ENCODE data around the gene IFTAP. TPM values are rescaled to one million over a fixed set of nuclear protein-coding genes. Genes with fewer than 3 reads are reported as not detected.
"Not testable (repeated sequence)": the region's sequence is repeated elsewhere in the genome, so short reads cannot be mapped to it uniquely, and the experiment has no call there.

IFTAP gene
- total and polyA plus RNA-seq, 4 donors = 13.5 to 62.1 (median 22.0) TPM

- Histone ChIP-seq H3K27me3 (ENCODE audit: control insufficient read depth in 1 of 2, insufficient read depth in 2 of 2, low read length in 1 of 2) (no peaks in the 10 kb centered on the region), H3K4me1 (ENCODE audit: control insufficient read depth in 1 of 2, insufficient read depth in 2 of 2, low read length in 2 of 2) (no peaks in the 10 kb centered on the region), H3K4me3 (ENCODE audit: low read length in 2 of 2) (no peak overlapping the region), H3K9me3 (ENCODE audit: control insufficient read depth, low read length) (no peaks in the 10 kb centered on the region), H3K36me3 (ENCODE audit: control insufficient read depth in 1 of 2, insufficient read depth in 2 of 2, low read length in 1 of 2) (peaks cover 0 to 4% of the 10 kb centered on the region in 2 donors), H3K27ac (ENCODE audit: low read depth in 1 of 2, low read length in 2 of 2) (no peak overlapping the region)
- ATAC-seq (ENCODE audit: low FRiP score) = no peak
- intact Hi-C loops (cut with DNase I) = no loop called here
- no peak for DNase-seq
- WGBS, 2 donors = 53 to 54% methylated on average over 2 of the region's 2 CpGs
Observed at GRCh38 chr11:36638556-36638955, 44.3 kb downstream of the IFTAP start.

- no peak overlapping the region for H3K4me3 ChIP-seq (ENCODE audit: low read length in 2 of 2)
- no peak for DNase-seq
- H3K27ac ChIP-seq (ENCODE audit: low read depth in 1 of 2, low read length in 2 of 2) = no peak overlapping the region
- peaks cover 2 to 3% of the 10 kb centered on the region in 2 donors for H3K36me3 ChIP-seq (ENCODE audit: control insufficient read depth in 1 of 2, insufficient read depth in 2 of 2, low read length in 1 of 2)
- WGBS, 2 donors = 82 to 83% methylated on average over 6 of the region's 6 CpGs
- no peaks in the 10 kb centered on the region for H3K9me3 ChIP-seq (ENCODE audit: control insufficient read depth, low read length)
- no peaks in the 10 kb centered on the region for H3K4me1 ChIP-seq (ENCODE audit: control insufficient read depth in 1 of 2, insufficient read depth in 2 of 2, low read length in 2 of 2)
- intact Hi-C loops (cut with DNase I) = no loop called here
- no peak for ATAC-seq (ENCODE audit: low FRiP score)
- no peaks in the 10 kb centered on the region for H3K27me3 ChIP-seq (ENCODE audit: control insufficient read depth in 1 of 2, insufficient read depth in 2 of 2, low read length in 1 of 2)
Observed at GRCh38 chr11:36657610-36658267, 63.4 kb downstream of the IFTAP start.

GRCh38 chr11:36661359-36661758 is 67.1 kb downstream of the IFTAP start:
- DNase-seq; intact Hi-C loops (cut with DNase I): not testable (repeated sequence)
- 95 to 97% methylated on average over 2 of the region's 2 CpGs for WGBS, 2 donors

GRCh38 chr11:36672815-36673450 is 78.6 kb downstream of the IFTAP start:
- Histone ChIP-seq H3K36me3 (ENCODE audit: control insufficient read depth in 1 of 2, insufficient read depth in 2 of 2, low read length in 1 of 2) (no peaks in the 10 kb centered on the region), H3K27ac (ENCODE audit: low read depth in 1 of 2, low read length in 2 of 2) (no peak overlapping the region), H3K4me1 (ENCODE audit: control insufficient read depth in 1 of 2, insufficient read depth in 2 of 2, low read length in 2 of 2) (no peaks in the 10 kb centered on the region), H3K4me3 (ENCODE audit: low read length in 2 of 2) (no peak overlapping the region), H3K9me3 (ENCODE audit: control insufficient read depth, low read length) (no peaks in the 10 kb centered on the region), H3K27me3 (ENCODE audit: control insufficient read depth in 1 of 2, insufficient read depth in 2 of 2, low read length in 1 of 2) (no peaks in the 10 kb centered on the region)
- intact Hi-C loops (cut with DNase I) = loop anchor here (2.0 kb wide), 2 partner anchors 104 to 108 kb away; partner anchors contain the start of gene RAG1 (in 1 of the 2)
- 65 to 67% methylated on average over 5 of the region's 5 CpGs for WGBS, 2 donors
- no peak for ATAC-seq (ENCODE audit: low FRiP score)
- no peak for DNase-seq

More at GRCh38 chr11:36661359-36661758, 67.1 kb downstream of the IFTAP start:
- H3K4me1 ChIP-seq (ENCODE audit: control insufficient read depth in 1 of 2, insufficient read depth in 2 of 2, low read length in 2 of 2); H3K27me3 ChIP-seq (ENCODE audit: control insufficient read depth in 1 of 2, insufficient read depth in 2 of 2, low read length in 1 of 2); H3K27ac ChIP-seq (ENCODE audit: low read depth in 1 of 2, low read length in 2 of 2); H3K4me3 ChIP-seq (ENCODE audit: low read length in 2 of 2); ATAC-seq (ENCODE audit: low FRiP score); H3K36me3 ChIP-seq (ENCODE audit: control insufficient read depth in 1 of 2, insufficient read depth in 2 of 2, low read length in 1 of 2); H3K9me3 ChIP-seq (ENCODE audit: control insufficient read depth, low read length): not testable (repeated sequence)

- intact Hi-C loops (cut with DNase I); H3K36me3 ChIP-seq (ENCODE audit: control insufficient read depth in 1 of 2, insufficient read depth in 2 of 2, low read length in 1 of 2); DNase-seq; ATAC-seq (ENCODE audit: low FRiP score); H3K27me3 ChIP-seq (ENCODE audit: control insufficient read depth in 1 of 2, insufficient read depth in 2 of 2, low read length in 1 of 2); H3K4me3 ChIP-seq (ENCODE audit: low read length in 2 of 2); H3K27ac ChIP-seq (ENCODE audit: low read depth in 1 of 2, low read length in 2 of 2); H3K9me3 ChIP-seq (ENCODE audit: control insufficient read depth, low read length); H3K4me1 ChIP-seq (ENCODE audit: control insufficient read depth in 1 of 2, insufficient read depth in 2 of 2, low read length in 2 of 2): not testable (repeated sequence)
- WGBS, 2 donors = 92 to 93% methylated on average over 6 of the region's 6 CpGs
Observed at GRCh38 chr11:36679547-36679946, 85.2 kb downstream of the IFTAP start.

GRCh38 chr11:36683818-36684217 is 89.5 kb downstream of the IFTAP start:
- intact Hi-C loops (cut with DNase I) = no loop called here

GRCh38 chr11:36684840-36685801 is 90.8 kb downstream of the IFTAP start:
- no peak for ATAC-seq (ENCODE audit: low FRiP score)
- 63 to 66% methylated on average over 12 of the region's 12 CpGs for WGBS, 2 donors

More at GRCh38 chr11:36683818-36684217, 89.5 kb downstream of the IFTAP start:
- H3K9me3 ChIP-seq (ENCODE audit: control insufficient read depth, low read length) = no peaks in the 10 kb centered on the region
- H3K4me1 ChIP-seq (ENCODE audit: control insufficient read depth in 1 of 2, insufficient read depth in 2 of 2, low read length in 2 of 2) = no peaks in the 10 kb centered on the region
- H3K4me3 ChIP-seq (ENCODE audit: low read length in 2 of 2) = no peak overlapping the region
- H3K27me3 ChIP-seq (ENCODE audit: control insufficient read depth in 1 of 2, insufficient read depth in 2 of 2, low read length in 1 of 2) = no peaks in the 10 kb centered on the region
- DNase-seq = no peak
- 89 to 96% methylated on average over 1 of the region's 1 CpG for WGBS, 2 donors
- no peak overlapping the region for H3K27ac ChIP-seq (ENCODE audit: low read depth in 1 of 2, low read length in 2 of 2)
- H3K36me3 ChIP-seq (ENCODE audit: control insufficient read depth in 1 of 2, insufficient read depth in 2 of 2, low read length in 1 of 2) = no peaks in the 10 kb centered on the region
- no peak for ATAC-seq (ENCODE audit: low FRiP score)

GRCh38 chr11:36688132-36688531 is 93.8 kb downstream of the IFTAP start:
- no peak overlapping the region for H3K4me3 ChIP-seq (ENCODE audit: low read length in 2 of 2)
- no peak for ATAC-seq (ENCODE audit: low FRiP score)
- DNase-seq = no peak
- H3K27me3 ChIP-seq (ENCODE audit: control insufficient read depth in 1 of 2, insufficient read depth in 2 of 2, low read length in 1 of 2) = no peaks in the 10 kb centered on the region
- H3K9me3 ChIP-seq (ENCODE audit: control insufficient read depth, low read length) = no peaks in the 10 kb centered on the region
- intact Hi-C loops (cut with DNase I) = no loop called here
- H3K27ac ChIP-seq (ENCODE audit: low read depth in 1 of 2, low read length in 2 of 2) = no peak overlapping the region
- 0 to 8% methylated on average over 2 of the region's 2 CpGs for WGBS, 2 donors
- H3K36me3 ChIP-seq (ENCODE audit: control insufficient read depth in 1 of 2, insufficient read depth in 2 of 2, low read length in 1 of 2) = no peaks in the 10 kb centered on the region
- no peaks in the 10 kb centered on the region for H3K4me1 ChIP-seq (ENCODE audit: control insufficient read depth in 1 of 2, insufficient read depth in 2 of 2, low read length in 2 of 2)

More at GRCh38 chr11:36684840-36685801, 90.8 kb downstream of the IFTAP start:
- H3K4me3 ChIP-seq (ENCODE audit: low read length in 2 of 2) = no peak overlapping the region
- no peak for DNase-seq
- no peaks in the 10 kb centered on the region for H3K9me3 ChIP-seq (ENCODE audit: control insufficient read depth, low read length)
- H3K4me1 ChIP-seq (ENCODE audit: control insufficient read depth in 1 of 2, insufficient read depth in 2 of 2, low read length in 2 of 2) = no peaks in the 10 kb centered on the region
- H3K36me3 ChIP-seq (ENCODE audit: control insufficient read depth in 1 of 2, insufficient read depth in 2 of 2, low read length in 1 of 2) = no peaks in the 10 kb centered on the region
- intact Hi-C loops (cut with DNase I) = no loop called here
- H3K27me3 ChIP-seq (ENCODE audit: control insufficient read depth in 1 of 2, insufficient read depth in 2 of 2, low read length in 1 of 2) = no peaks in the 10 kb centered on the region
- H3K27ac ChIP-seq (ENCODE audit: low read depth in 1 of 2, low read length in 2 of 2) = no peak overlapping the region
